Progenitor cell of endocrine pancreas (in vitro differentiated cells): ENCODE measurements around the gene OTOGL. TPM values are rescaled to one million over a fixed set of nuclear protein-coding genes. Genes with fewer than 3 reads are reported as not detected.

ENCODE experiments used
- DNase-seq: peaks from one replicate; pipeline ENCODE4 v3.0.0; 2021; ENCODE audit warnings: low spot score; ENCODE audit not compliant: unreplicated experiment
- H3K27ac Mint-ChIP-seq: 2 replicates; pipeline ENCODE4 v1.8.0; 2021; ENCODE audit warnings: mild to moderate bottlenecking, moderate library complexity, mixed read lengths
- H3K27me3 Mint-ChIP-seq: 2 replicates; pipeline ENCODE4 v1.8.0; 2021; ENCODE audit warnings: mixed read lengths
- H3K36me3 Mint-ChIP-seq: 2 replicates; pipeline ENCODE4 v1.8.0; 2022; ENCODE audit warnings: mixed read lengths; ENCODE audit not compliant: insufficient read depth
- H3K4me1 Mint-ChIP-seq: 2 replicates; pipeline ENCODE4 v1.8.0; 2021; ENCODE audit warnings: low read depth, mixed read lengths
- H3K4me3 Mint-ChIP-seq: 2 replicates; pipeline ENCODE4 v1.8.0; 2021; ENCODE audit warnings: low read depth, mild to moderate bottlenecking, moderate library complexity, mixed read lengths
- H3K9me3 Mint-ChIP-seq: 2 replicates; pipeline ENCODE4 v1.8.0; 2021; ENCODE audit warnings: low read depth, mixed read lengths
- CTCF ChIP-seq: fragments of 200-600 bp; sonication (generic); IDR thresholded peaks from one replicate; pipeline ENCODE4 v1.5.0; 2021; ENCODE audit warnings: antibody characterized with exemption, mild to moderate bottlenecking; ENCODE audit not compliant: unreplicated experiment
- total RNA-seq: library from RNA; stranded (reverse); gene quantifications from 2 replicates; pipeline ENCODE4 v1.2.1, GENCODE V29; 2021

The OTOGL gene
- total RNA-seq, 1 donor from 2014 or later = 0.31 TPM

GRCh38 chr12:80415466-80415865, 316.1 kb downstream of the OTOGL start:
- TF ChIP-seq CTCF = no peak
- Mint-ChIP-seq H3K9me3 (no peaks in the 10 kb centered on the region), H3K36me3 (no peaks in the 10 kb centered on the region), H3K4me1 (peaks cover 4% of the 10 kb centered on the region), H3K27ac (no peak overlapping the region), H3K4me3 (no peak overlapping the region), H3K27me3 (peaks cover 2% of the 10 kb centered on the region)
- DNase-seq = no peak

GRCh38 chr12:80419644-80420043, 320.3 kb downstream of the OTOGL start:
- H3K9me3 Mint-ChIP-seq = no peaks in the 10 kb centered on the region
- H3K36me3 Mint-ChIP-seq = no peaks in the 10 kb centered on the region
- H3K4me1 Mint-ChIP-seq = peaks cover 4% of the 10 kb centered on the region
- DNase-seq = no peak
- H3K27me3 Mint-ChIP-seq = no peaks in the 10 kb centered on the region
- no peak for TF ChIP-seq CTCF
- H3K4me3 Mint-ChIP-seq = no peak overlapping the region
- H3K27ac Mint-ChIP-seq = no peak overlapping the region

- Mint-ChIP-seq H3K9me3 (no peaks in the 10 kb centered on the region), H3K4me3 (no peak overlapping the region), H3K4me1 (peaks cover 4% of the 10 kb centered on the region), H3K27ac (no peak overlapping the region), H3K27me3 (no peaks in the 10 kb centered on the region), H3K36me3 (no peaks in the 10 kb centered on the region)
- no peak for DNase-seq
- TF ChIP-seq CTCF = no peak
Measured at GRCh38 chr12:80420075-80420474, 320.7 kb downstream of the OTOGL start.

GRCh38 chr12:80422550-80422949, 323.2 kb downstream of the OTOGL start:
- Mint-ChIP-seq H3K4me1 (peaks cover 4% of the 10 kb centered on the region), H3K9me3 (no peaks in the 10 kb centered on the region), H3K4me3 (no peak overlapping the region), H3K36me3 (no peaks in the 10 kb centered on the region), H3K27me3 (no peaks in the 10 kb centered on the region), H3K27ac (no peak overlapping the region)
- no peak for DNase-seq
- TF ChIP-seq CTCF = no peak

Other genes starting within 250 kb of the OTOGL start
- gene PPP1R12A, start 164.4 kb upstream of the OTOGL start, total RNA-seq = 73.2 and 82.9 TPM in 2 replicates